ENCODE data around the gene TLCD5.

- no peak for TF ChIP-seq CTCF (IDR thresholded peaks at IDR 0.05; ENCODE audit: poor library complexity)
- TF ChIP-seq EZH2 (IDR thresholded peaks at IDR 0.05; ENCODE audit: borderline replicate concordance) = no peak
Observed at GRCh38 chr11:120318906-120319305, 6.2 kb upstream of the TLCD5 start.

Measured in hepatocyte (in vitro differentiated cells).